ENCODE results near the gene PHETA1. TPM values are rescaled to one million over a fixed set of nuclear protein-coding genes. Genes with fewer than 3 reads are reported as not detected.
"Not testable (repeated sequence)": the region's sequence is repeated elsewhere in the genome, so short reads cannot be mapped to it uniquely, and the experiment has no call there.

The PHETA1 gene
- polyA plus RNA-seq, 3 donors = 7.5 to 14.6 (median 7.5) TPM

- H3K27ac ChIP-seq (ENCODE audit: low read depth, low read length) = no peak overlapping the region
- WGBS, 3 donors = 54 to 82% (median 78%) methylated on average over 7 of the region's 7 CpGs
Observed at GRCh38 chr12:111339321-111339938, 29.5 kb downstream of the PHETA1 start.

- WGBS, 3 donors = 85 to 87% (median 86%) methylated on average over 12 of the region's 12 CpGs
- H3K27ac ChIP-seq (ENCODE audit: low read depth, low read length) = no peak overlapping the region
Observed at GRCh38 chr12:111338096-111338495, 30.8 kb downstream of the PHETA1 start.

DNA sequence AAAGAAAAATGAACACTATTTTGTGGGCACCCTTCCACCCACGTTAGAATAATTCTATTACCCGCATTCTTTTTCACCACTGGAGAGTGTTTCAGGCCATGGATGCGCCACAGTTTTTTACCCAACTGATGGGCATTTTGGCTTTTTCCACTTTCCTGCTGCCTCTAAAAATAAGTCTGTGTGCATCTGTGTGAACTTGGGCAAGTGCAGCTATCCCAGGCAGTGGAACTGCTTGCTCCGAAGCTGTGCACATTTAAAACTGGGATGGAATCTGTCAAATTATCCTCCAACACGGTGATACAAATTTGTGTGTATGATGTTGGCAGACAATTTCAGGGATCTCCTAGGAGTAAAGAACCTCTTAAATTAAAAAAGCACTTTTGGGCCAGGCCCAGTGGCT is 31.5 kb downstream of the PHETA1 start:
- H3K27ac ChIP-seq (ENCODE audit: low read depth, low read length) = no peak overlapping the region
- WGBS, 3 donors = 86 to 89% (median 88%) methylated on average over 5 of the region's 5 CpGs

DNA sequence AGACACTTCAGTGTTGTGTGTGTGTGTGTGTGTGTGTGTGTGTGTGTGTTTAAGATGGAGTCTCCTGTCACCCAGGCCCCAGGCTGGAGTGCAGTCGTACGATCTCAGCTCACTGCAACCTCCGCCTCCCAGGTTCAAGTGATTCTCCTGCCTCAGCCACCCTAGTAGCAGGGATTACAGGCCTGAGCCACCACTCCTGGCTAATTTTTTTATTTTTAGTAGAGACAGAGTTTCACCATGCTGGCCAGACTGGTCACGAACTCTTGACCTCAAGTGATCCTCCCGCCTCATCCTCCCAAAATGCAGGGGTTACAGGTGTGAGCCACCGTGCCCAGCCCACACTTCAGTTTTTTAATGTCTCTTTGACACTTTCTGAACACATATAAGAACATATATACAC is 32.5 kb downstream of the PHETA1 start:
- 85 to 94% (median 91%) methylated on average over 6 of the region's 6 CpGs for WGBS, 3 donors

DNA sequence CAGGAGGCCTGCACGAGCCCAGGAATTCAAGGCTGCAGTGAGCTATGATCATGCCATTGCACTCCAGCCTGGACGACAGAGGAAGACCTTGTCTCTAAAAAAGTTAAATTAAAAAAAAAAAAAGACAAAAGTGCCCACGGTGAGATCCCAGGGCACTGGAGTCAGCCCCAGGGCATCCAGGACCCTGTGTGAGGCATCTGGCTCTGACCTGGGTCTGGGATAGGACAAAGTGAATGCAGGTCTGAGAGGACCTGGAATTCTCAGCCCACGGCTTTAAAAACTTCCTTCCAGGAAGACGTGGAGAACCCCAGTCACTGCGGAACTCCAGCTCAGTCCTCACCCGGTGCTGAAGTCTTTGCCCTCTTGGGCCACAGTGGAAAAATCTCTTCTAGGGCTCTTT is 33.1 kb downstream of the PHETA1 start:
- WGBS, 3 donors = 64 to 77% (median 64%) methylated on average over 7 of the region's 7 CpGs
- H3K27ac ChIP-seq (ENCODE audit: low read depth, low read length) = no peak overlapping the region

More for the DNA sequence above, 32.5 kb downstream of the PHETA1 start:
- not testable (repeated sequence) for H3K27ac ChIP-seq (ENCODE audit: low read depth, low read length)

GRCh38 chr12:111335301-111335700 is 33.6 kb downstream of the PHETA1 start:
- 85 to 91% (median 88%) methylated on average over 10 of the region's 10 CpGs for WGBS, 3 donors
- H3K27ac ChIP-seq (ENCODE audit: low read depth, low read length) = not testable (repeated sequence)

GRCh38 chr12:111334393-111334915 is 34.4 kb downstream of the PHETA1 start:
- H3K27ac ChIP-seq (ENCODE audit: low read depth, low read length) = no peak overlapping the region
- 88 to 92% (median 90%) methylated on average over 11 of the region's 11 CpGs for WGBS, 3 donors

GRCh38 chr12:111330800-111331752 is 37.8 kb downstream of the PHETA1 start:
- 43 to 53% (median 53%) methylated on average over 8 of the region's 8 CpGs for whole genome bisulfite sequencing, 3 donors
- H3K27ac ChIP-seq (ENCODE audit: low read depth, low read length) = no peak overlapping the region

- 83 to 91% (median 85%) methylated on average over 12 of the region's 12 CpGs for whole genome bisulfite sequencing, 3 donors
- no peak overlapping the region for H3K27ac ChIP-seq (ENCODE audit: low read depth, low read length)
Observed at GRCh38 chr12:111328138-111328537, 40.8 kb downstream of the PHETA1 start.

- 84 to 92% (median 90%) methylated on average over 6 of the region's 6 CpGs for WGBS, 3 donors
- H3K27ac ChIP-seq (ENCODE audit: low read depth, low read length) = no peak overlapping the region
Observed at GRCh38 chr12:111327474-111327873, 41.4 kb downstream of the PHETA1 start.

- H3K27ac ChIP-seq (ENCODE audit: low read depth, low read length) = no peak overlapping the region
- WGBS, 3 donors = 78 to 83% (median 82%) methylated on average over 25 of the region's 25 CpGs
Observed at GRCh38 chr12:111322336-111323250, 46.3 kb downstream of the PHETA1 start.

DNA sequence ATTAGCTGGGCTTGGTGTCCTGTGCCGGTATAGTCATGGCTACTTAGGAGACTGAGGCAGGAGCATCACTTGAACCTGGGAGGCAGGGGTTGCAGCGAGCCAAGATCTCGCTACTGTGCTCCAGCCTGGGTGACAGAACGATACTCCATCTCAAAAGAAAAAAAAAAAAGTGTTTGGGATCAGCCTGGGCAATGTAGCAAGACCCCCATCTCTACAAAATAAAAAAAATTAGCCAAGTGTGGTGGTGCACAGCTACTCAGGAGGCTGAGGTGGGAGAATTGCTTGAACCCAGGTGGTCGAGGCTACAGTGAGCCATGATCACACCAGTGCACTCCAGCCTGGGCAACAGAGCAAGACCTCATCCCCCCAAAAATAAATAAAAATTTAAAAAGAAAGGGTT is 47.6 kb downstream of the PHETA1 start:
- no peak overlapping the region for H3K27ac ChIP-seq (ENCODE audit: low read depth, low read length)
- WGBS, 3 donors = 83 to 90% (median 86%) methylated on average over 5 of the region's 5 CpGs

DNA sequence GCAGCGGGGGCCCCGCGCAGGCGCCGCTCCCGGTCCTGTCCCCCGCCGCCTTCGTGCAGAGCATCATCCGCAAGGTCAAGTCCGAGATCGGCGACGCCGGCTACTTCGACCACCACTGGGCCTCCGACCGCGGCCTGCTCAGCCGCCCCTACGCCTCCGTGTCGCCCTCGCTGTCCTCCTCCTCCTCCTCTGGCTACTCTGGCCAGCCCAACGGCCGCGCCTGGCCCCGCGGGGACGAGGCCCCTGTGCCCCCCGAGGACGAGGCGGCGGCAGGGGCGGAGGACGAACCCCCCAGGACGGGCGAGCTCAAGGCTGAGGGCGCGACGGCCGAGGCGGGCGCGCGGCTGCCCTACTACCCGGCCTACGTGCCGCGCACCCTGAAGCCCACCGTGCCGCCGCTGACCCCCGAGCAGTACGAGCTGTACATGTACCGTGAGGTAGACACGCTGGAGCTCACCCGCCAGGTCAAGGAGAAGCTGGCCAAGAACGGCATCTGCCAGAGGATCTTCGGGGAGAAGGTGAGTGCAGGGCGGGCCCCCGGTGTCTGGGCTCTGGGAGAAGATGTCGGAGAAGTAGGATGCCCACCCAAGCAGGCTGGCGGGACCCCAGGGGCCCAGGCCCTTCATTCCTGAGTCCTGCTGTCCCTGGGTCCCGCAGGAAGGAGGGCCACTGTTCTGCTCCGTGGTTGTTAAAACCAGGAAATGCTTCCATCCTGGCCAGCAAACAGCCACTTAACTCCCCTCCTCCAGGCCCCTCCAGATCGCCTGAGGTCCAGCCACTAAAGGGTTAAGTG is 48.4 kb downstream of the PHETA1 start:
- WGBS, 3 donors = 91 to 93% (median 92%) methylated on average over 51 to 67 of the region's 67 CpGs
- no peak overlapping the region for H3K27ac ChIP-seq (ENCODE audit: low read depth, low read length)

- H3K27ac ChIP-seq (ENCODE audit: low read depth, low read length) = no peak overlapping the region
- 91 to 92% (median 92%) methylated on average over 26 to 32 of the region's 32 CpGs for WGBS, 3 donors
Observed at GRCh38 chr12:111319600-111320257, 49.2 kb downstream of the PHETA1 start.

DNA sequence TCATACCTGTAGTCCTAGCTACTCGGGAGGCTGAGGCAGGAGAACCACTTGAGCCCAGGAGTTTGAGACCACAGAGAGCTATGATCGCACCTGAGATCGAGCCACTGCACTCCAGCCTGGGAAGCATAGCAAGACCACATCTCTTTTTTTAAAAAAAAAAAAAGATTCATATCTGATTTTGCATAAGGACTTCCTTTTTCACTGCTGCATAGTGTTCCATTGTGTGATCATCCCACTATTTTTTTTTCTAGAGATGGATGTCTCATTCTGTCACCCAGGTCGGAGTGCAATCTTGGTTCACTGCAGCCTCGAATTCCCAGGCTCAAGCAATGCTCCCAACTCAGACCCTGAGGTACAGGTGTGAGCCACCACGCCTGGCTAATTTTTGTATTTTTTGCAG is 50.4 kb downstream of the PHETA1 start:
- 81 to 92% (median 90%) methylated on average over 6 of the region's 6 CpGs for WGBS, 3 donors
- H3K27ac ChIP-seq (ENCODE audit: low read depth, low read length) = no peak overlapping the region

DNA sequence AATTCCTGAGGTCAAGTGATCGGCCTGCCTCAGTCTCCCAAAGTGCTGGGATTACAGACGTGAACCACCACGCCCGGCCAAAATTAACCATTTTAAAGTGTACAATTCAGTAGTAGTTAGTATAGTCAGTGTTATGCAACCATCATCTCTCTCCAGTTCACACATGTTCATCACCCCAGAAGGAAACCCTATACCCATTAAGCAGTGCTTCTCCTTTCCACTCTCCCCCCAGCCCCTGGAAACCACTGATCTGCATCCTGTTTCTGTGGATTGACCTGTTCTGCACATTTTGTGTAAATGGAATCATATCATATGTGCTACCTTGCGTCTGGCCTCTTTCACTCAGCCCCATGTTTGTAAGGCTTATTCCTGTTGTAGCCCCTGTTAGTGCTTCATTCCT is 52.2 kb downstream of the PHETA1 start:
- 76 to 89% (median 78%) methylated on average over 5 of the region's 5 CpGs for WGBS, 3 donors
- no peak overlapping the region for H3K27ac ChIP-seq (ENCODE audit: low read depth, low read length)

DNA sequence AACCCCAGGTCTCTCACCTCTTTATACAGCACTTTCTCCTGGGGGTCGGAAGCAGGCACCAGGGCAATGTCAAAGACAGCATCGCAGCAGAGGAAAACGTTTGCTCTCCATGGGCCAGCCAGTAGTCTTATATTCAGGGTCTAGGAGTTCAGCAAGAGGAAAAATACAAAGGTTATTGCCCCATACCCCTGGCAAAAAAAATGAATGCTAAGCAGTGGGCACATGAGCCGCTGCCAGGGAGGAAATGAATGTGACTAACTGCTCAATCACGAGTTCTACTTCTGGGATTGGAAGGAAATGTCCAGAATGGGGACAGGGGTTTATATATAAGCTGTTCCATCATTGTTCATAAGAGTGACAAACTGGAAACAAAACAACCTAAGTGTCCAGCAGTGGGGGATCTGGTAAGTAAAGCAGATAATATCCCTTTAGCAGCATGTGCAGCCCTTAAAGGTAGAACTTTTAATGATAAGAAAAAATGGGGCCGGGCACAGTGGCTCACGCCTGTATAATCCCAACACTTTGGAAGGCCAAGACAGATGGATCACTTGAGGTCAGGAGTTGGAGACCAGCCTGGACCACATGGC is 53.8 kb downstream of the PHETA1 start:
- no peak overlapping the region for H3K27ac ChIP-seq (ENCODE audit: low read depth, low read length)
- WGBS, 3 donors = 62 to 68% (median 64%) methylated on average over 7 of the region's 7 CpGs
